ENCODE data around the gene KRT32. TPM values are rescaled to one million over a fixed set of nuclear protein-coding genes. Genes with fewer than 3 reads are reported as not detected.

The KRT32 gene
- total RNA-seq, 1 donor from 2014 or later = not detected

GRCh38 chr17:41457676-41458075, 9.5 kb downstream of the KRT32 start:
- no peak for DNase-seq (ENCODE audit: low spot score in 2 of 2, unreplicated experiment in 2 of 2)
- no peak overlapping the region for H3K4me3 Mint-ChIP-seq
- TF ChIP-seq CTCF (IDR thresholded peaks at IDR 0.05; ENCODE audit: unreplicated experiment) = no peak
- H3K9me3 Mint-ChIP-seq = no peaks in the 10 kb centered on the region
- no peaks in the 10 kb centered on the region for H3K36me3 Mint-ChIP-seq
- peak overlapping the region; percentile 29 for H3K27ac Mint-ChIP-seq
- H3K4me1 Mint-ChIP-seq = peaks cover 26% of the 10 kb centered on the region
- H3K27me3 Mint-ChIP-seq (ENCODE audit: low read depth) = no peaks in the 10 kb centered on the region

DNA sequence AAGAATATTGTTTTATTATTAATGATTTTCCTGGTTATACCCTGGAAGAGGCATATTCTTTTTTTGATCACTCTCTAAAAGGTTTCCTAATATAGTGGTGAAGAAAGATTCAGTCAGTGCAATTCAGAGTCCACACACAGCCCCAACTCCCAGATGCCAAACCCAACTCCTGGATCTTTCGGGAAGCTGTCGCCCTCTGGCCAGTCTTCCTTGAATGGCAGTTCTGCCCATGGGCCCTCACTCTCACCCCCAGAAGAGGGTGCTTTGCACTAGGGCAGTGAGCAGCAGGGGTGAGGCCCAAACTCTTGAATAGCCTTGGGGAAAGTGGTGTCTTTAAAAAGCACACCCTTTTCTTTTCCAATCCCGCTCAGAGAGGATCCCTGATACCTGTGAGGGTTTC, 11.0 kb downstream of the KRT32 start:
- peaks cover 26% of the 10 kb centered on the region for H3K4me1 Mint-ChIP-seq
- TF ChIP-seq CTCF (IDR thresholded peaks at IDR 0.05; ENCODE audit: unreplicated experiment) = no peak
- peaks cover 4% of the 10 kb centered on the region for H3K36me3 Mint-ChIP-seq
- H3K27ac Mint-ChIP-seq = no peak overlapping the region
- peaks cover 4% of the 10 kb centered on the region for H3K9me3 Mint-ChIP-seq
- H3K4me3 Mint-ChIP-seq = no peak overlapping the region
- no peaks in the 10 kb centered on the region for H3K27me3 Mint-ChIP-seq (ENCODE audit: low read depth)
- no peak for DNase-seq (ENCODE audit: low spot score in 2 of 2, unreplicated experiment in 2 of 2)

- Mint-ChIP-seq H3K4me1 (peaks cover 21% of the 10 kb centered on the region), H3K9me3 (peaks cover 12% of the 10 kb centered on the region), H3K27ac (no peak overlapping the region), H3K36me3 (peaks cover 6% of the 10 kb centered on the region), H3K27me3 (ENCODE audit: low read depth) (no peaks in the 10 kb centered on the region), H3K4me3 (no peak overlapping the region)
- DNase-seq (ENCODE audit: low spot score in 2 of 2, unreplicated experiment in 2 of 2) = no peak
- no peak for TF ChIP-seq CTCF (IDR thresholded peaks at IDR 0.05; ENCODE audit: unreplicated experiment)
Observed at GRCh38 chr17:41455236-41455635, 11.9 kb downstream of the KRT32 start.

- Mint-ChIP-seq H3K36me3 (peaks cover 6% of the 10 kb centered on the region), H3K4me3 (no peak overlapping the region), H3K27ac (no peak overlapping the region), H3K27me3 (ENCODE audit: low read depth) (no peaks in the 10 kb centered on the region), H3K9me3 (peaks cover 14% of the 10 kb centered on the region), H3K4me1 (peaks cover 9% of the 10 kb centered on the region)
- no peak for DNase-seq (ENCODE audit: low spot score in 2 of 2, unreplicated experiment in 2 of 2)
- TF ChIP-seq CTCF (IDR thresholded peaks at IDR 0.05; ENCODE audit: unreplicated experiment) = no peak
Observed at GRCh38 chr17:41453066-41453465, 14.1 kb downstream of the KRT32 start.

DNA sequence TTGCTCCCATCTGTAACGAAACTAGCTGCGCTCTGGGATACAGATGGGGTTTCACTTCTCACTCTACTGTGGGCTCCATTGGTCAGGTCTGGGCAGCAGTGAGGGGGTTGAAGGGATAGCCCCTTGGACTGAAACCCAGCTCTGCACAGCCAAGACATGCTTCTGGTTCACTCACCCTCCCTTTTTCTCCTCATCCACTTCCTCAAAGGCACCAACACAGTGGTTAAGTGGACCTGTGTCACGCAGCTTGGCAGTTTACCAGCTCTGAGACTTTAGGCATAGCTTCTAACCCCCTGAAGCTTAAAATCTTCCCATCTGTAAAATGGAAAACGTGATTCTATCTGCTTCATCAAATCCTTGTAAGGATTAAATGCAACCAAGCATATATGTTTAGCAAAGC, 14.9 kb downstream of the KRT32 start:
- no peaks in the 10 kb centered on the region for H3K27me3 Mint-ChIP-seq (ENCODE audit: low read depth)
- no peak for DNase-seq (ENCODE audit: low spot score in 2 of 2, unreplicated experiment in 2 of 2)
- H3K27ac Mint-ChIP-seq = no peak overlapping the region
- H3K4me1 Mint-ChIP-seq = peaks cover 1% of the 10 kb centered on the region
- H3K9me3 Mint-ChIP-seq = peaks cover 14% of the 10 kb centered on the region
- H3K36me3 Mint-ChIP-seq = peaks cover 6% of the 10 kb centered on the region
- no peak for TF ChIP-seq CTCF (IDR thresholded peaks at IDR 0.05; ENCODE audit: unreplicated experiment)
- no peak overlapping the region for H3K4me3 Mint-ChIP-seq

- H3K36me3 Mint-ChIP-seq = peaks cover 6% of the 10 kb centered on the region
- TF ChIP-seq CTCF (IDR thresholded peaks at IDR 0.05; ENCODE audit: unreplicated experiment) = no peak
- DNase-seq (ENCODE audit: low spot score in 2 of 2, unreplicated experiment in 2 of 2) = no peak
- no peak overlapping the region for H3K27ac Mint-ChIP-seq
- peaks cover 2% of the 10 kb centered on the region for H3K4me1 Mint-ChIP-seq
- H3K9me3 Mint-ChIP-seq = peaks cover 14% of the 10 kb centered on the region
- H3K4me3 Mint-ChIP-seq = no peak overlapping the region
- H3K27me3 Mint-ChIP-seq (ENCODE audit: low read depth) = no peaks in the 10 kb centered on the region
Observed at GRCh38 chr17:41451154-41451728, 15.9 kb downstream of the KRT32 start.

All from mesothelial cell of epicardium (in vitro differentiated cells).